DMS153 treated with DMSO at 0.1 percent for 48 hours (cell line): Measurements from ENCODE around the gene SCUBE1.
A peak's percentile ranks its signal among the peaks of the same experiment; 100 is the strongest.

Source experiments
- DNase-seq: peaks from one replicate; lab custom pipeline; 2025; ENCODE audit not compliant: unreplicated experiment; lab: John Stamatoyannopoulos, UW

The SCUBE1 gene

DNA sequence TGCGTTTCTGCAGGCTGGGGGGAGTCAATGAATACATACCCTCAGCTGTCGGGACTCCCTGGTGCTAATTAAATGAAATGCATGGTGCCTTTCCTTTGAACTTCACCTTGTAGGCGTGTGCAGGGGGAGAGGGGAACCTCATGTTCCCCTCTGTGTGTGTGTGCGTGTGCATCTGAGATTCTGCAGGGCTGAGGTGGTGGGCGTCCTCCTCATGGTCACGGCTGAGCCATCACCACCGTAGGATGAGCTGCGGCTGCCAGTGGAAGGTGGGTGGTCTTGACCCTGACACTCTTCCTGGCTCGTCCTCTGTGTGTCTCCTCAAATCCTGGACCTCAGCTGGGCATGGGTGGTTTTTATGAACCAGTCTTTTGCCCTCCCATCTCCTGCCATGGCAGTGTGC, 103.2 kb downstream of the SCUBE1 start:
- no peak for DNase-seq

DNA sequence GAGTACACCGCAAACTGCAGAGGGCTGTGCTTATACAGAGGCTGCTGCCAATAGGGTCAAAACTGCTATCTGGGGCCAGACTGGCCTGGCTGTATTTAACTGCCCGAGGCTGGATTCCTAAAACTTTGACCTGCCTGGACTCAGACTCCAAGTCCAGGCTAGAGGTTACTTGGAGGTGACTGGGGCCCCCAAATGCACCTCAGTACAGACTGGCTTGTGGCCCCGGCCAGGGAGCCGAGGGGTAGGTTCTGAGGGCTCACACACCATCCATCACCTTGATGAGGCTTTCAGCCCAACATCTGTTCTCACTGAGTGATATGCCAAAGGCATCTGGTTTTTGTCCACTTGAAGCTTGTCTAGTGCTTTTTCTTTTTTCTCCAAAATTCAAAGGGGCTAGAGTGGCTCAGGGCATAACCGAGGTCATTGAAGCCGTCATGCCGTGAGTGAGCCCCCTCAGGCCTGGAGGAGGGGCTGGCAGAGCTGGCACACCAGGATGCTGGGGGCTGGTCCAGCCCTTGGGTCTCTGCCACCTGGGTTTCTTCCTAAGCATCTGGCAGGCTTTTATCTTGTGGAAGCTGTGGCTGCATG, 103.9 kb downstream of the SCUBE1 start:
- DNase-seq, result no peak

DNA sequence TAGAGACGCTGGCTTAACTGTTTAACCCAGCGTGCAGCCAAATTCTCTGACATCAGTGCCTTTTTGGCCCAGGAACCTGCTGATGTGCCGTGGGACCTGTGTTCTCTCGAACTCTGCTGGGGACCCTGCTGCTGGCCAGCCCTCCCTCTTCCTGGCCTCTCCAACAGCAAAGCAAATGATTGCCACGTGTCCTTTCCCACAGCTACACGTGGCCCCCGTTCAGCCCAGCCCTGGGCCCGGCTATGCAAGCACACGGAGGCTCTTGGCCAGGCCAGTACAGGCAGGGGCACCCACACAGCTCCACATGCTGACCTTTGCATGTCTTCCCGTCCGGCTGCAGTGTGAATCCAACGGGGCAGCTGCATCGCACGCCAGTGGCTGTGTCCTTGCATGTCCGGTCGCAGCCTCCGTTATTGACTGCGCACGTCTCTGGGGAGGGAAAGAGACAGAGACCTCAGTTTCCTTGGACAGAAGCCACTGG, 104.6 kb downstream of the SCUBE1 start:
- DNase-seq, result no peak

DNA sequence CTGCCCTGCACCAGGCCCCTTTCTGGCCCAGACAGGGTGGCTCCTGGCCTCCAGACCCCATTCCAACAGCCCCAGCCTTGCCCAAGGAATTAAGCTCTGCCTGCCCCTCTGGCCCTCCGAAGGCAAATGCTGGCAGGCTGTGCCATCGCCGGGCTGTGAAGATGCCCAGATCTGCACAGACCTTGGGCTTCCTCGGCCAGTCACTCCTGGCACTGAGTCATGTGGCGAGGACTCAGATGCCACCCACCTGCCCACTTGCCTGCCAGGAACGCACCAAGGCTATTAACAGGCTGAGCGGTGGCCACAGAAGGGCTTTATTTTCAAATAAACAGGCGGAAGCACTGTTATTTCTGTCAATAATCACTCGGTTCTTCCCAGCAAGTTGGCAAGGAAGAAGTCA, 105.9 kb downstream of the SCUBE1 start:
- DNase-seq, result no peak

DNA sequence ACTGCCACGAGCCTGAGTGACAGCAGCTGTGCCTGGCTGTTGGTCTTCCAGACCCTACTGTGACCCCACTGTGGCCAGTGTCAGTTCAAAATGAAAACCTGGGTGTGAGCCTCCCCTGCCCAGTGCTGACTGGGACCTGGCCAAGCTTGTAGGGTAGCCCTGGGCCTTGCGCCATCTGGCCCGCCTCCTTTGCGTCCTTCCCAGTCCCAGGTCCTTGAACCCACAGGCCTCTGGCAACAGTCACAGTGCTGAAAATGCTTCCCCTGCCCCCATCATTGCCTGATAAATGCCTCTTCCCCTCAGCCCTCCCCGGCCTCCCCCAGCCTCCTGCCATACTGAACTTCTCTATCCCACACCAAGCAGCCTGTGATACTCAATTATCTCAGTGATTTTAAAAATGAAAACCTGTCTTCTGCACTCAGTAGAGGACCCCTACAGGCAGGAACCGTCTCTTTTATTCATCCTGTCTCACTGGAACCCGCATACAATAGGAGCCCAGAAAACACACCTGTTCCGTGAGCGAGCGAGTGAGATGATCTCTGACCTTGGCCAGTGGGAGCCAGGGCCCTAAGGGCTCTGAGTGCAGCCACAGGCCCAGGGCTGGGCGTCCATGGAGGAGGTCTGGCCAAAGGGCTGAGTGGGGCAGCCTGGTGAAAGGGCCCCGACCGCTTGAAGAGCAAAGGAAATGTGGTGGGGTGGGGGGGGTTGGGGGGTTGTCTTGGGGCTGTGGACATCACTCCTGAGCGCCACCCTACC, 106.6 kb downstream of the SCUBE1 start:
- DNase-seq, result no peak

DNA sequence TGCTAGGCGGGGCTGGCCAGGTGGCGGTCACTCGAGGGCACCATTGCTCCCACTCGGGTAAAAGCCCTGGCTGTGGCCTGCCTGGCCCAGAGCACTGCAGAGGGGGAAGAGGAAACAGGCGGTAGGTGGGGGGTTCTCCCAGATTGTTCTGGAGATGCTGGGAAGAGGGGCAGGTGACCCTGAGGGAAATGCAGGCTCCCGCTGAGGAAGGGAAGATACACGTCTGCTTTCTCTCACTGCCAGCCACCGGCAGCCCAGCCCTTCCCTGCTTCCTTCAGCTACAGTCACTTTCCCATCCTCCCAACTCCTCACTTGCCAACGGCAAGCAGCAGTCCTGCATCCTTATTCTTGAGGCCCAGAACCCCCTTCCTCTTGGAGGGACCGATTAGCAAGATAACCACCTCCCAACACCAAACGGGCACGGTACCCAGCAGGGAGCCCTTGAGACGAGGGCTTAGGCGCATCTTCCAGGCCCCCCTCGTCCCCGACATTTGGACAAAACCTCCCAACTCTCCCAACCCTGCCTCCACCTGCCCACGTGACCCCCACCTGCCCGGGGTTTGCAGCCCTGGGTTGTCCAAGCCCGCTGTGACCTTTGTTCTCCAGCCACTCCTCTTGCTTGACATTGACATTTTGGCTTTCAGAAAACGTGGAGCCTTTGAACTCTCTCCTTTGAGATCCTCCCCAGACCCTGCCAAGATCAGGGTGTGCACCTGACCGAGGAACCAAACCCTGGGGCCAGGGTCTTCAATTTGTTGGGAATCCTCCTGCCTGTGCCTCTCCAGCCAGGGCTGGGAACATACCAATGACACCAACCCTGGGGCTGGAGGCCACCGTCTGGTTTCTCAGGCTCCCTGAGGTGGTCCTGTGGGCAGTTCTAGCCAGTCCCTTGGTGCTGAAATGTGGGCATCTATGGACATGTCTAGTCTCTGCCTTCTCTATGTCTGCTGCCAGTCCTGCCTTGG, 107.4 kb downstream of the SCUBE1 start:
- DNase-seq, result no peak

DNA sequence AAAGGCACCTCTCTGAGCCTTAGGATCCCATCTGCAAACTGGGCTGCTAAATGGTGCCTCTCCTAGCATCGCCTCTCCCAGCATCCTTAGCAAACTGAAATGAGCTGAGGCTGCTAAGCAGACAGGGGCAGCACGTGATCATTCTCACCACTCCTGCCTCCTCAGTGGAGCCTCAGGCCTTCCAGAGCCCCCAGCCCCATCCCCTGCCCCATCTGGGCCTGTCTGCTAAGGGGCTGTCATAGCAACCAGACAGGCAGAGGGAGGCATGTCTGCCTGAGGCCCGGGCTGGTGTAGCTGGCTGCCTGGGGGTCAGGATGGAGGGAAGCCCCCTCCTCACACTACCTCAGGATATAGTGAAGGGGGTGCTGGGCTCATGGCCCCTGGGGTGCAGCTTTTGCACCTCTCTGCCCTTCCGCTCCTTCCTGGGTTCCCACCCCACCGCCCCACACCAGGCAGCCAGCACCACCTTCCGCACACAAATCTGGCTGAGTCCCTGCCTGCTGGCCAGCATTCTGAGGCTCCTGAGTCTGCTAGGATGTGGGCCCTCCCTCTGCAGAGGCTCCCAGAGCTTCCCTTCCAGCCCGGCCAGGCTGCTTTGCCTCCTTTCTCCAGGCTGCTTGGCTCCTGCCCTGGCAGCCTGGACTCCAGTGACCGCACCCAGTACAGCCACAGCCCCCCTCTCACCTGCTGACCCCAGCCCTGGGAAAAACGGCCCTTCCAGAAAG, 108.7 kb downstream of the SCUBE1 start:
- DNase-seq, result no peak

DNA sequence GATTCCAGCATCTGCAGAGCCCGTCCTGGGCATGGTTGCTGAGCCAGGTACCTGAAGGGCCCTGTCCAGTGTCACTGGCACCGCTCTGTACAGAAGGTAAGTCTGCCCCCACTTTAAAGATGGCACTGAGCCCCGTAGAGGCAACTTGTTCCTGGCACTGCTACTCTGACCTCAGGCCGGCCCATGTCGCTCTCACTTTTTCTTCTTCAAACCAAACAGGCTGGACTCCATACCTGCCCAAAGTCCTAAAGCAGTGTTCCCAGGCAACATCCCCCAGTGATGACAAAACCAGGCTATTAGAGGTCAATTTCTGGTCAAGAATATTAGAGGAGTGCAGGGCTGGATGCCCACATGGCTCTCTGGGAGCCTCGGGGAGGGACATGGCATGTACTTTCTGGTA, 109.6 kb downstream of the SCUBE1 start:
- no peak for DNase-seq

DNA sequence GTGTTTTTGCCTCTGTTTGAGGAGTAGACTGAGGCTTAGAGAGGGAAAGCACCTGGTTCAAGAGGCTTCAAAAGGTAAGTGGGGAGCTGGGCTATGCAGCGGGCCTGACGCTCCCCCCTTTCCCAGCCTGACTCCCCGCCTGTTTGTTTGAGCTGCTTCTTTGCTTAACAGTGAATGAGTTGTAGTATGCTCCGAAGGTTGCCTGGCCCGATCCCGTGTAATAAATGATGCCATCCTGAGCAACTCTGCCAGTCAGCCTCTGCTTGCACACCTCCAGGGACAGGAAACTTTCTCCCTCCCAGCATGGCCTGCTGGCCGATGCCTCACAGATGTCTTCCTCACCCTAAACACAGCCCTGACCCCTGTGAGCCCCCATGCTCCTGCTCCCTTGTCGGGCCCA, 110.7 kb downstream of the SCUBE1 start:
- DNase-seq, result no peak

DNA sequence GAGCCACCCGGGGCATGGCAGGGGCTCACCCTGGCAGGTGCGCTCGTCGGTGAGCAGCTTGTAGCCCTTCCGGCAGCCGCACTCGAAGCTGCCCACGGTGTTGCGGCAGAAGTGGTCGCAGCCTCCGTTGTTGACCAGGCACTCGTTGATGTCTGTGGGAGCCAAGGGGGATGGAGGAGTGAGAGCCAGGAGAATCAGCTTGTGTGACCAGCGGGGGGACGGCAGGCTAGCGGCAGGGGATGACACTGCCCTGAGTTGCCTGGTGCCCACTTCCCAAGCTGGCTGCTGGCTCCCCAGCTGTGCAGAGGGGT, 111.5 kb downstream of the SCUBE1 start:
- DNase-seq, result no peak

DNA sequence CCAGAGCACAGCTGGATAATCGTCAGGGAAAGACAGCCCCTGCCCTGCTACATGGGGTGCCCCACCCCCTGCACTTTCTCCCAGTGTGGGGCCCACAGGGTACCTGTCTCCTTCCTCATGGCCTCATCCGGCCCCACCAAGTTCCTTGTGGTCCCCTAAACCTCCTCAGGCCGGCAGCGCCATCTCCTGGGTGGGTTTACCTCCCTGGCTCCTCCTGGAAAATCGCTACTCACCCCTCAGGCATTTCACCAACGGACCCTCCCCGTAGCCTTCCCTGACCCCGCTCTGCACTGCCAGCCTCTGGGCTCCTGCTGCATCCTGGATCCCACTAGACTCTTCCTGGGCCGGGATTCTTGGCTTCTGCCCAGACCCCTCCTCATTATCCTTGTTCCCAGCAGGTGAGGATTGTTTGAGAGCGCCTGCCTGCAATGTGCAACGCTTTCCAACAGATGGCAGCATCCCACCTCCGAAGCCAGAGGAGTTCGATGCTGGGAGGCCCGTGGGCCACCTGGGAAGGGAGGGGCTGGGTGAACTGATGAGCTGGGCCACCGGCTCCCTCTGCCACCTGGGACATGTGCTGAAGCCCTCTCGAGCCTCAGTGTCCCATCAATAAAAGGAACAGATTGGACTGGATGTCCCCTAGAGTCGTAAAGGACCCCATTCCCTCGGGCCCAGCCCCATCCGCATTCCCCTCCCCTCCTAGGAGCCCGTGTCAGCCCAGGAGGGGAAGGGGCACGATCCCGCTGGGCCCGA, 112.0 kb downstream of the SCUBE1 start:
- DNase-seq, result peak; percentile 57

DNA sequence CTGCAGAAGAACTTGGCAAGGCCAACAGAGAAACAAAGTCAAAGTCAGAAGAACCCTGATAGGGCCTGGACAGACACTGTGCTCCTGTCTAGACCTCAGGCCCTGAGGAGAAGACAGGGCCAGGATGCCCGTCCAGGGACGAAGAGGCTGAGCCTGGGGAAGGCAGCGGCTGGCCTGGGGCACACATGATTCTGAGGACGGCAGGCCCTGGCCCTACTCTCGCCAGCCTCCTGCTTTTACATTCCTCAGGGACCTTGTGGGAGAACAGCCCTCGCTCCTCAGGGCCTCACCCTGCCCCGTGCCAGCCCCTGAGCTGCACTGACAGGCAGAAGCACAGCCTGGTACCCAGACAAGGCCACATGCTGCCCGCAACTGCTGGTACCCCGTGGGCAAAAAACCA, 112.6 kb downstream of the SCUBE1 start:
- DNase-seq, result no peak

DNA sequence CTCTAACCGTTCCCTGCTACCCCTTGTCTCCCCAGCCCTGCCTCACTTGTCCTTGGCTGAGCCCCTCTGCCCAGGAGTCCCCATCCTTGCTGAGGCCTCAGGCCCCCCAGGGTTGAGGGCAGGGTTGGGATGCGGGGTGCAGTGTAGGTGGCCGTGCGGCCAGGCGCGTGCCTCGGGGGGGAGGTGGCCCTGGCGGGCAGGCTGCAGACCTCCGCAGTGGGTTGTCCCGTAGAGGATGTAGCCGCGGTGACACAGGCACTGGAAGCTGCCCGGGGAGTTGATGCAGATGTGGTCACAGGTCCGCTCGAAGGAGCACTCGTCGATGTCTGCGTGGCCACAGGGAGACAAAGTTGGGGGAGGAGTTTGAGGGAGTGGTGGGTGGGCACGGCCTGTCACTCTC, 114.3 kb downstream of the SCUBE1 start:
- DNase-seq, result no peak

DNA sequence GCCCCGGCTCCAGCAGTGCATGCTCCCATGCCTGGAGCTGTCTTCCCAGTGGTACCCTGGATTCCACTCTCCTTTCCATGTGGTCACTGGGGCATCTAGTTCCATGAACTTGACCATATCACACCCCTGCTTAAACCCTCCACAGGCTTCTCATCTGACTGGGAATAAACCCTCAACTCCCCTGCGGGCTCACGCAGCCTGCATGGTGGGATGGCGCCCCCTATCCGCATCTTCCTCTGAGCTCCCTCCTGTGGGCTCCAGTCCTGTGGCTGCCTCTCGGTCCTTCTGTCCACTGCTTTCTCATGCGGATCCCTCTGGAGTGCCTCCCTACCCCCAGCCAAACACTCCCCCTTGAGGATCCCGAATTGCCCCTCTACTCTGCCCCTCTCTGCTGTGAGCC, 114.8 kb downstream of the SCUBE1 start:
- peak; percentile 7 for DNase-seq

DNA sequence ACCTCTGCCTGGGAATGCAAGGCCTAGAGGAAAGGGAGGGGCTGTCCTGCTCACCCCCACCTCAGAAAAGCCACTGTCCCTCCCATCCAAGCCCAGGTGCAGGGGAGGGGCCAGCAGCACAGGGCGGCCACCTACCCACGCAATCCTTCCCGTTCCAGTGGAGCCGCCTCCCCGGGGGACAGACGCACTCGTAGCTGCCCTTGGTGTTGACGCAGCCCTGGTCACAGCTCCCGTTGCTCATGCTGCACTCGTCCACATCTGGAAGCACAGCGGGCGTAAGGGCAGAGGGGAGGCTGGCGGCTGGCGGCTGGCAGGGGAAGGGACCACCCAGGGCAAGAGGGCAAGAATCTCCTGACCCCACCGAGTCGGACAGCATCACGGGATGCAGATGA, 115.9 kb downstream of the SCUBE1 start:
- DNase-seq, result no peak

DNA sequence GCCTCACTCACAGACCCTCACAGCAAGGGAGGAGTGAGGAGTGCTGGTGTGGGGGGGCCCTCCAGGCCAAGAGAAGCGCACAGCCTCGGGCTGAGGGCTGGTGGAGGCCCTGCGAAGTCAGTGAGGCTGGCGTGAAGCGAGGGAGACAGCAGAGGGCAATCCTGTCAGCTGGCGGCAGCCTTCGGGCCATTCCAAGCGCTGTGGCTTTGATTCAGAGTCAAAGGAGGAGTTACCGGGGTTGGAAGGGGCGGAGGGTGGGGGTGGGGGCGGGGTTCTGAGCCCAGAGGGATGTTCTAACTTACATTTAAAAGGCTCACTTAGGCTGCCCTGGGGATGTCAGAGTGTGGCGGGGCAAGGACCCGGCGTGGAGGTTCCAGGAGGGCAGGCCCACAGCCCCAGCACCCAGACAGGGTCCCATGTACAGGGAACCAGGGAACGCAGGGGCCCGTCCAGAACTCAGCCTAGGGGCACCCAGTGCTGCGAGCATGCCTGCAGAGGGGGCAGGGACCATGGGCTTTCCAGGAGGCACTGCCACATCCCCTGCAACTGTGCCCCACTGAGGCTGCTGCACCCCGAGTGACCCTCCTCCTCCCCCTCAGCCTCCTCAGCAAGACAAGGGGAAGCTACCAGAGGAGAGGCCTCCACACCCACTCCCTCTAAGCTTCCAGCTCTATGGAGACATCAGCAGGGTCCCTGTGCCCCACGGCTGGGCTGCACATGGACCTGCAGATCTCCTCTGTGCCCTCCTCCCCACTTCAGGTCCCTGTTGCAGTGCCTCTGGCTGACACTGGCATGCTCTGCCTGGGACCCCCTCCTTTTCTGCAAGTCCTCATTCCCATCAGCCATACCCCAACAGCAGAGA, 116.6 kb downstream of the SCUBE1 start:
- no peak for DNase-seq

DNA sequence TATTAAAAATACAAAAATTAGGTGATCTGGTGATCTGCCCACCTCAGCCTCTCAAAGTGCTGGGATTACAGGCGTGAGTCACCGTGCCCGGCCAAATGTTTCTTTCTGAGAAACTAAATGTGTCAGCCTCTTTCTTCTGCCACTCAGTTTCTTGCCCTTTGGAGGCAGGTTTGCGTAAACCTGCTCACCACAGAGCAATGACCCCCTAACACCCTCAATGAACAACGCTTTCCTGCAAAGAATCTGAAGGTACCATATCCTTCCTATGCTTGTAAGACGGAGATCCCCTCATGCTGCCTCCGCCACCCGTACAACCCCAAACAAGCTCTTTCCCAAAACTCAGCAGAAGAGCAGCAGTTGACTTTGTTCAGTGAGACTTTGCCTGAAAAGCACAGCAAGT, 117.6 kb downstream of the SCUBE1 start:
- no peak for DNase-seq

DNA sequence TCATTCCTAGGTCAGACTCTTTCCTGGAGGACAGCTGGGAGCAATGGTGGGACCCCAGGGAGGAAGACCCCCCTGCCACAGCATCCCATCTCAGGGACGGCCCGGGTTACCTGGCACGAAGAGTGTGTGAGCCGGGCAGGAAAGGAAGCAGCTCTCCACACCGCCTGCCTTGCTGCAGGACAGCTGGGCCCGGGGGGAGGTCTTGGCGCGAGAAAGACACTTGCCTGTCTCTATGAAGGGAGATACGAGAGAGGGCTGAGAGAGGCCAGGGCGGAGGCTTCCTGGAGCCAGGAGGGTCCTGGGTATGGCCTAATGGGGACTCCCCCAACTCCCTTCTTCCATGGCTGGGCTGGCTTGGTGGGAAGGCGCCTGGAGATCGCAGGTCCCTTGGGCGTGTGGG, 120.2 kb downstream of the SCUBE1 start:
- DNase-seq, result no peak

DNA sequence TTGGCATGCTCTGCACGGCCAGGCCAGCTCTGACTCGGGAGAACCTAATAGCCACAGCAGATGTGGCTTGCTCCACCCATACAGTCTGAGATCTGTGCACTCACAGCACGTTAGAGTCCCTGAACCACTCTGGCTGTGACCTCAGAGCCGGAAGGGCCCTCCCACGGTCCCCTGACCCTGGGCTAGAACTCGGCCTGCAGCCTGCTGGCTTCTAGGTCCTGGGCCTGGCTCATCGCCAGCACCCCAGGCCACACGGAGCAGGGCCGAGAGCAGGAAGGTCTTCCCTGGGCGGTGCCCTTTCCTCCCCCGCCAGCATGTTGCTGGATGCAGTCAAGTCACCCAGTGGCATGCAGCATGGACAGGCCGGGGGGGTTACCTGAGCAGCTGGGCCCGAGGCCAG, 120.9 kb downstream of the SCUBE1 start:
- DNase-seq, result no peak
